Urothelium cell line (cell line): ENCODE results near the gene GABRA4.

Experiments
- DNase-seq: peaks from one replicate; pipeline ENCODE4 v3.0.0; 2011; ENCODE audit warnings: low spot score, mixed read lengths
- FAIRE-seq: peaks from 2 replicates; lab custom pipeline; 2011; peaks lifted over from hg19 to GRCh38; lab: Jason Lieb, UNC

GABRA4 gene

GRCh38 chr4:46980851-46981250 lies 12.5 kb downstream of the GABRA4 start:
- FAIRE-seq (no peak), DNase-seq (no peak)

GRCh38 chr4:46979726-46980125 lies 13.7 kb downstream of the GABRA4 start:
- DNase-seq (no peak), FAIRE-seq (no peak)

GRCh38 chr4:46979283-46979682 lies 14.1 kb downstream of the GABRA4 start:
- DNase-seq (no peak), FAIRE-seq (no peak)

- no peak for DNase-seq
- no peak for FAIRE-seq
Measured at GRCh38 chr4:46977245-46977644, 16.1 kb downstream of the GABRA4 start.

GRCh38 chr4:46975812-46976553 lies 17.4 kb downstream of the GABRA4 start:
- DNase-seq (no peak), FAIRE-seq (no peak)

- FAIRE-seq = no peak
- no peak for DNase-seq
Measured at GRCh38 chr4:46974891-46975543, 18.4 kb downstream of the GABRA4 start.

GRCh38 chr4:46968847-46969246 lies 24.5 kb downstream of the GABRA4 start:
- FAIRE-seq = no peak

GRCh38 chr4:46967631-46968030 lies 25.8 kb downstream of the GABRA4 start:
- no peak for FAIRE-seq
- DNase-seq = no peak

More at GRCh38 chr4:46968847-46969246, 24.5 kb downstream of the GABRA4 start:
- DNase-seq = no peak

- FAIRE-seq = no peak
- DNase-seq = no peak
Measured at GRCh38 chr4:46958742-46959488, 34.5 kb downstream of the GABRA4 start.

GRCh38 chr4:46956451-46956850 lies 36.9 kb downstream of the GABRA4 start:
- FAIRE-seq (no peak), DNase-seq (no peak)

- DNase-seq (no peak), FAIRE-seq (no peak)
Measured at GRCh38 chr4:46955601-46956000, 37.8 kb downstream of the GABRA4 start.

- FAIRE-seq (no peak), DNase-seq (no peak)
Measured at GRCh38 chr4:46954643-46955042, 38.7 kb downstream of the GABRA4 start.

GRCh38 chr4:46953564-46953963 lies 39.8 kb downstream of the GABRA4 start:
- no peak for FAIRE-seq
- DNase-seq = no peak

- DNase-seq = no peak
- FAIRE-seq = no peak
Measured at GRCh38 chr4:46952451-46952850, 40.9 kb downstream of the GABRA4 start.

GRCh38 chr4:46950826-46951225 lies 42.6 kb downstream of the GABRA4 start:
- DNase-seq (no peak), FAIRE-seq (no peak)

- no peak for FAIRE-seq
- no peak for DNase-seq
Measured at GRCh38 chr4:46949822-46950221, 43.6 kb downstream of the GABRA4 start.

- no peak for FAIRE-seq
- DNase-seq = no peak
Measured at GRCh38 chr4:46947541-46947940, 45.8 kb downstream of the GABRA4 start.

GRCh38 chr4:46946919-46947536 lies 46.4 kb downstream of the GABRA4 start:
- DNase-seq (no peak), FAIRE-seq (no peak)

GRCh38 chr4:46945062-46945461 lies 48.3 kb downstream of the GABRA4 start:
- FAIRE-seq (no peak), DNase-seq (no peak)

- FAIRE-seq (no peak), DNase-seq (no peak)
Measured at GRCh38 chr4:46944345-46944744, 49.0 kb downstream of the GABRA4 start.

GRCh38 chr4:46937493-46937892 lies 55.9 kb downstream of the GABRA4 start:
- no peak for FAIRE-seq

More at GRCh38 chr4:46937493-46937892, 55.9 kb downstream of the GABRA4 start:
- no peak for DNase-seq
